Measurements from ENCODE around the gene ADAMTS18.
"Not testable (repeated sequence)": the region's sequence is repeated elsewhere in the genome, so short reads cannot be mapped to it uniquely, and the experiment has no call there.

The ADAMTS18 gene, protein sequence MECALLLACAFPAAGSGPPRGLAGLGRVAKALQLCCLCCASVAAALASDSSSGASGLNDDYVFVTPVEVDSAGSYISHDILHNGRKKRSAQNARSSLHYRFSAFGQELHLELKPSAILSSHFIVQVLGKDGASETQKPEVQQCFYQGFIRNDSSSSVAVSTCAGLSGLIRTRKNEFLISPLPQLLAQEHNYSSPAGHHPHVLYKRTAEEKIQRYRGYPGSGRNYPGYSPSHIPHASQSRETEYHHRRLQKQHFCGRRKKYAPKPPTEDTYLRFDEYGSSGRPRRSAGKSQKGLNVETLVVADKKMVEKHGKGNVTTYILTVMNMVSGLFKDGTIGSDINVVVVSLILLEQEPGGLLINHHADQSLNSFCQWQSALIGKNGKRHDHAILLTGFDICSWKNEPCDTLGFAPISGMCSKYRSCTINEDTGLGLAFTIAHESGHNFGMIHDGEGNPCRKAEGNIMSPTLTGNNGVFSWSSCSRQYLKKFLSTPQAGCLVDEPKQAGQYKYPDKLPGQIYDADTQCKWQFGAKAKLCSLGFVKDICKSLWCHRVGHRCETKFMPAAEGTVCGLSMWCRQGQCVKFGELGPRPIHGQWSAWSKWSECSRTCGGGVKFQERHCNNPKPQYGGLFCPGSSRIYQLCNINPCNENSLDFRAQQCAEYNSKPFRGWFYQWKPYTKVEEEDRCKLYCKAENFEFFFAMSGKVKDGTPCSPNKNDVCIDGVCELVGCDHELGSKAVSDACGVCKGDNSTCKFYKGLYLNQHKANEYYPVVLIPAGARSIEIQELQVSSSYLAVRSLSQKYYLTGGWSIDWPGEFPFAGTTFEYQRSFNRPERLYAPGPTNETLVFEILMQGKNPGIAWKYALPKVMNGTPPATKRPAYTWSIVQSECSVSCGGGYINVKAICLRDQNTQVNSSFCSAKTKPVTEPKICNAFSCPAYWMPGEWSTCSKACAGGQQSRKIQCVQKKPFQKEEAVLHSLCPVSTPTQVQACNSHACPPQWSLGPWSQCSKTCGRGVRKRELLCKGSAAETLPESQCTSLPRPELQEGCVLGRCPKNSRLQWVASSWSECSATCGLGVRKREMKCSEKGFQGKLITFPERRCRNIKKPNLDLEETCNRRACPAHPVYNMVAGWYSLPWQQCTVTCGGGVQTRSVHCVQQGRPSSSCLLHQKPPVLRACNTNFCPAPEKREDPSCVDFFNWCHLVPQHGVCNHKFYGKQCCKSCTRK (N-terminal part only)

DNA sequence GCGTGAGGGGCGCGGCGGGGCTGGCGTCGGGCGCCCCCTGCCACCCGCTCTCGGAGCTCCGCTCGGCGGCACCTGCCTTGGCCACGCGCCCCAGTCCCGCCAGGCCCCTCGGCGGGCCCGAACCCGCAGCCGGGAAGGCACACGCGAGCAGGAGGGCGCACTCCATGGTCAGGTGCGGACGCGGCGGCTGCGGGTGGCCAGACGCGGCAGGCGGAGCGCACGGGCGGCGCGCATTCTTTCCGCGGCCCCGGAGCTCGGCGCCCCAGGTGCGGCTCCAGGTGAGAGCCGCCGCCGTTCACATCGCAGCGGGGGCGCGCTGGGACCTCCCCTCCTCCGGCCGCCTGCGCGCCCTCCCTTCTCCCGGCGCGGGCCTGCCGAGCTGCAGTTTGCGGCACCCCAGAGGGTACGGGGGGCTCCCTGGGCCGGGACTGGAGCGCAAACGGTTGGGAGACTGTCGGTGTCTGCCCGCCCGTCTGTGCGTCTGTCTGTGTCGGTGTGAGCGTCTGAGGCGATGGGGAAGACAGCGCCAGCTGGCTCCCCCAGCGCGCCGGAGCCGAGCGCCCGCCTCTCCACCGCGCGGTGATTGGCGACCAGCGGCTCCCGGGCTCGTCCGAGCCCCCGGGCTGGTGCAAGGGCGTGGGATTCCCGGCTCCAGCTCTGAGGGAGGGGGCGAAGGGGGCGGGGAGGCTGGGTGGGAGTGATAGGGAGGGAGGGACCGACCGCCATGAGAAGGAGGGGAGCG lies at the start of gene ADAMTS18:
ADAMTS18 (minus strand) TSS at position 505 of the 742 bp plus-strand sequence; CDS start at position 166, 339 bp downstream.
- no peak for FAIRE-seq

DNA sequence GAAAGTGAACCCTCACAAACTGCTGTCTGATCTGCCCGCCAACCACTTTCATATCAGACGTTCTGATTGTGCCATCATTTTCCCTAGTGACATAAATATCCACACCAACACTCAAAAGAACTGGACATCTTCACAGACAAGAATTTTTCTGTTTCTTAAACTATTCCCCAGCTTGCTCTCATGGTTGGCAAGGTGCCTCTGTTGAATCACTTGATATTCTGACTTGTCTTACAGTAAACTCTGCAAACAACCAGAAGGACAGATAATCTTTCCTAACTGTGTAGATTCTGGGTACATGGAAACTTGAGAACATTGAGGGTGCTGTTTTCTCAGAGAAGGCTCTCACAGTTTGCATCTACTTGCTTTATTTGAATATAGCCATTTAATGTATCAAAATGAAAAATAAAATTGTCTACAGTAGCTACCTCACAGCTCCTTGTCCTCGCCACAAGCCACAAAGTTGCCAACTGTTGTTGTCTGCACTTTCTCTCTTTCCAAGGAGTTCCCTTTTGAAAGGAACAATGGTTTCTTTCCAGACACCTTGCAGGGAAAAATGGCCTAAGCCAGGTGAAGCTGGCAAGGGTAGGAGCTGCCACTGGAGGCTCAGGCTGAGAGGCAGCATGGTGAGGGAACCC lies 46.0 kb upstream of the ADAMTS18 start:
- no peak for FAIRE-seq

DNA sequence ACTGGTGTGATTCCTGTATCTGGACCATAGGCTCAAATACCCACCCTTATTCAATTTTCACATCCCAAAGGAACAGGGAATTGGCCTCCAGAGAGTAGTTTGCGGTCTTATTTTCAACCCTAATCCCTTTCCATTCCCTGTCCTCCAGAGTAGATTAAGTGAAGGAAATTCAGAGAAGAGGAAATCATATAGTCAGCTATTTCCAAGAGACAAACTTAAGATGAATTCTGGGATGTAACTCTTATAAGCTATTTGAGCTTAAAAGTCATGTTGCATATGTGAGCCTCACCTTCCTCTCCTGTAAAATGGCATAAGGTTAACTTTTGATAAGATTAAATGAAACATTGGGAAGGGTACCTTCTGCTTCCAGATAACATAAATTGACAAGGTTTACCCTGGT lies 37.4 kb upstream of the ADAMTS18 start:
- FAIRE-seq = no peak

DNA sequence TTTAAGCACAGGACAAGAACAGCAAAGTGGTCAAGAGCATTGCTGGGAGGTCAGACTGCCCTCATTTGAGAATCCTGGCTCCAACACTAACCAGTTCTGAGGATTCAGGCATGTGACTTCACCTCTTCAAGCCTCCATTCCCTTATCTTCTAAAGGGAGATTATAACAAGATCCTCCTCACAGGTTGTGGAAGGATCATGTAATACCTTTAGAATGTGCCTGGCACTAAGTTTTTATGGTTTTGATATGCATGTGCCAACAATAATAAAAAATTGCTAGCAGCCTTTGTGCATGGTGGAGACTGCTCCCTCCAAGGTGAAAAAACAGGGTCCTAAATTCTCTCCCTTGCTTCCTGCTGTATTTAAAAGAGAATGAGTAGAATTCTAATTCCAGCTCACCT lies 36.0 kb upstream of the ADAMTS18 start:
- no peak for FAIRE-seq

DNA sequence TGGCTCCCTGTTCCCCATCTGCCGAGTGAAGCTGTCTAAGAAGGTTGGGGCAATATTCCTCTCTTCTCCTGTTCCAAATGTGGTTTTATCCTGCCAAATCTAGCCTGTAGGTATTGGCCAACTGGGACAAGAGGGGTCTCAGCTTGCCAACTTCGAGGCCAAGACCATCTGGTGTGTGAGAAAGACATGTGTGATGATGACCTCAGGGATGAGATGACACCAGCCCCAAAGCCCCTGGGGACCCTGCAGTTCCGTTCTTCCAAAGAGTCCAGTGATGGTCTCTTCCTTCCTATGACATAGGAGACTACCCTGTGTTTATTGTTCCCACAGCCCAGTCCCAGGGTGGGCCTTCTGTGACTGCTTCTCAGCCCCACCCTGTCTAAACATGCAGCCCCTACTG lies 34.8 kb upstream of the ADAMTS18 start:
- no peak for FAIRE-seq

DNA sequence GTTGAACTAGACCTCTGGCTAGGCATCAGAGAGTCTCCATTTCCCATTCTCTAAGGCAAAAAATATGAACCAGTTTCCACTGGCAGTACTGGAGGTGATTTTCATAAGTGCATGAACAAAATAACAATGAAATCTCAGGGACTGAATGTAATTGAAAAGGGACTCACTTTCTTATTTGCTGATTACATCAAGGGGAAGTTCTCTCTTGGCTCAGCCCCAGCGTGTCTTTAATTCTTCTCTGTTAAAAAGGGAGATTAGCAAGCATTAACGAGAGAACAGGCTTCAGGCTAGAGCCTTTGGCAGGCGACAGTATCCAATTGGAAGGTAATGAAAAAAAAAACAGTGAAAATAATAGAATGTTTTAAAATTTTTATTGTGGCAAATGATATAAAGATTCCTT lies 34.0 kb upstream of the ADAMTS18 start:
- no peak for FAIRE-seq

DNA sequence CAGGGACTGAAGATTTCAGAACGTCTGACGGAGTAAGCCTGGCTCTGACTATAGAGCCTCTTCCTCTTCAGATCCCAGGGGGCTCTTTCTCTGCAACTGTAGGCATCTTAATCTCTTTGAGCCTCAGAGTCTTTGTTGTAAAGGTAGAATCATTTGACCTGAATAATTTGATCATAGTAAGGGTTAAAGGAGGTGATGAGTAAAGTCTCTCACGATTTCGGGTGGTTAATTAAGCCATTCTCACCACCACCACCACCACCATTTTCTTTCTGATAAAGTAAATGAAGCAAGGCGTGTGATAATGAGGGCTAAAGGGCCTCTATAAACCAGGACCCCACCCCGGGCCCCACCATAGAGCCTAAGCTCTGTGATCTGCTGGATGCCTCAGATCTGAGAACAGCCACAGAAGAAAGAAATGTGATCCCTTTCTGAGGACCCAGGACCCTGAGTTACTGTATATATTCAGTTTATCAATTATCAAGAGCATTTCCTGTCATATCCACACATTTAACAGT lies 33.0 kb upstream of the ADAMTS18 start:
- FAIRE-seq = no peak

DNA sequence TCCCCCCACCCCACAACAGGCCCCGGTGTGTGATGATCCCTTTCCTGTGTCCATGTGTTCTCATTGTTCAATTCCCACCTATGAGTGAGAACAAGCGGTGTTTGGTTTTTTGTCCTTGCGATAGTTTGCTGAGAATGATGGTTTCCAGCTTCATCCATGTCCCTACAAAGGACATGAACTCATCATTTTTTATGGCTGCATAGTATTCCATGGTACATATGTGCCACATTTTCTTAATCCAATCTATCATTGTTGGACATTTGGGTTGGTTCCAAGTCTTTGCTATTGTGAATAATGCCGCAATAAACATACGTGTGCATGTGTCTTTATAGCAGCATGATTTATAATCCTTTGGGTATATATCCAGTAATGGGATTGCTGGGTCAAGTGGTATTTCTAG lies 28.8 kb upstream of the ADAMTS18 start:
- FAIRE-seq = not testable (repeated sequence)

DNA sequence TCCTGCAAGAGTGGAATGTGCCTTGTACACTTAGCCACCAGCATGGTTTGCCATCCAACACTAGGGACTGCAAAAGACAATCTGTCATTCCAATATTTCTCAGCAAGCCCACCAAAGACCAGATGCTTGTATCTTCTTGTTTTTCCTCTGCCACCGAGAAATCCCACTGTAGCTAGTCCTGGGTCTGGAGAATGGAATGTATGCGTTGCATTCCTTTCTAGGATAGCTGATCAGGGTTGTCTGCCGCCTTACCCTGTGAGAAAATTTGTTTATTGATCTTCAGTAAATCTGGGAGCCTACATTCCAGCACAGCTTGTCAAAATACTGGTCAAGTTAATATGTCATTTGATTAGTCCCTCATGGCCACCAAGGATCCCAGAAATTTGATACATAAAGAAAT lies 28.1 kb upstream of the ADAMTS18 start:
- FAIRE-seq = no peak

DNA sequence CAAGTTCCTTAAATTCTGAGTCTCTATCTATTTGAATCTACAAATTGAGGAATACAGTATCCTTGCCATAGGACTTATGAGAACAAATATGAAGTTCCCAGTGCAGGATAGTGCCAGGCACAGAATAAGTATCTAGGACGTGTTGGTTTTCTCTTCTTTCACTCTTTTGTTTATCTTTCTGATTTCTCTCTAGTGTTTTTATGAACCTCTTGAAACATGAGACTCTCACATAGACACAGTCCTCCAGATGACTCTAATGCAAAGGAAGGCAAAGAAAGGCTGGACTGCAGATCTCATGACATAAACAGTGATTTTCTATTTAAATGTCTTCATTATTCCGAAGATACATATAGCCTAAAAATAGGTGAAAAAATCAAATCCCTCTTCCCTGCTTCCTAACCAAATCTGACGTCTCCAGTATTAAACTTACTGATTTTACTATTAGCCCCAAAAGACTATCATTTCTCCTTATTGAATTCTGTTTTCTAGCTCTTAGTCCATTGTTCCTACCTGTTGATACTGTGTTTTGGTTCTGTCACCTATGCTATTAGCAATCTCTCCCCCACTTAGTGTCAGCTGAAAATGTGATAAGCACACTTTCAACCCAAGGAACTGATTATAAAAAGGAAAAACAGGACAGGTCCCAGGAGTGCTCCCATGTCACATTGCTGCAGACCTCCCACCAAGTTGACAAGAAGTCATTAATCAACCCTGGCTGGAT lies 24.9 kb upstream of the ADAMTS18 start:
- no peak for FAIRE-seq

DNA sequence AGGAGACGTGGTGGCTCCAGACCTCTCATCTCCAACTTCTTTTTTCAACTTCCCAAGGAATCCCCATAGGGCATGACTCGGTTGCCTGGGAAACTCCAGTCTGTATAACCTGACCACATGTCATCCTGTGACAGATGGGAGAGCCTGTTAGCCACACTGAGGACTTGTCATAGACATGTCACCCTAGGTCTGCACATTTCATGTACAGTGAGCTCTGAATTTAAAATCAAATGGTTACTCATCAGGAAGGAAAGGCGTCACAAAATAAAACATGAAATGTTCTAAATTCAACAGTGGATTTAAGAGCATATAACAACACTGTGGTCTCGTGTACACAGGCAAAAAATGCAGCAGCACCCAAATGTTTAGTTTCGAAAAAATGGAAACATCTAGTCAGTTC lies 22.2 kb upstream of the ADAMTS18 start:
- no peak for FAIRE-seq

DNA sequence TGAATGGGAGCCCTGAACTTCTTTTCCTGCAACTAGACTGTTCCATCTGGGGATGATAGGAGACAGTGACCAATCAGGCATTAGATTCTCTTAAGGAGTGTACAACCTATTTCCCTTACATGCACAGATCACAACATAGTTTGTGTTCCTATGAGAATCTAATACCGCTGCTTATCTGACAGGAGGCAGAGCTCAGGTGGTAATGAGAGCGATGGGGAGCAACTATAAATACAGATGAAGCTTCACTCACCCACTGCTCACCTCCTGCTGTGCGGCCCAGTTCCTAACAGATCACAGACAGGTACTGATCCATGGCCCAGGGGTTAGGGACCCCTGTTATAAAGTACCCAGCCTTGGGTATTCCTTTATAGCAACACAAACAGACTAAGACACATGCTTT lies 17.4 kb upstream of the ADAMTS18 start:
- FAIRE-seq = no peak

DNA sequence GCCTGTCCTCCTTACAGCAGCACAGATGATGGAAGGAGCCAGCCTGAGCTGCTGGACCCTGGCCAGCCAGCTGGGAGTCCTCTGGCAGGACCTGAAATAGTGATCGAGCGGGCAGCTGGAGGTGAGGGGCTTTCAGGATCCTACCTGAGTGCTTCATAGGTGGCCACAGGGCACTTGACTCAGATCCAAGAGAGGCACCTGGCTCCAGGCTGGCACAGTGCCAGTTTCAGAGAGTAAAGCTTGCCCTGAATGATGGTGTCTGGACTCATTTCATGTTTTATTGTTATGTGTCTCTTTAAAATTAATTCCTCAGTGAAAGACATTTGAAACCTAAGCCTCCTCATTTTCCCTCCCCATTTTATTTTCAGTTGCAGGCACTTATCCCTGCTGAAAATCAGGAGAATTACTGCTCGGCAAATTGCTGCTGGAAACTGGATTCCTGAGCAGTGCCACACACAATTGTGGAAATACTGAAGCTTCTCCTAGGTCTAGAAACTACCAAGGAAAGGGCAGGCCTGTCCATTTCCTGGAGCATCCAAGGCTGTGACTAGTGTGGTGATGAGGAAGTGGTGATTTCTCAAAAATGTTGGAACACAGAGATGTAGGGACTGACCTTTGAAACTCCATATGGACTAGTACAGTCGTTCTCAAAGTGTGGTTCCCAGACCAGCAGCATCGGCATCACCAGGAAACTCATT lies 16.1 kb upstream of the ADAMTS18 start:
- no peak for FAIRE-seq

DNA sequence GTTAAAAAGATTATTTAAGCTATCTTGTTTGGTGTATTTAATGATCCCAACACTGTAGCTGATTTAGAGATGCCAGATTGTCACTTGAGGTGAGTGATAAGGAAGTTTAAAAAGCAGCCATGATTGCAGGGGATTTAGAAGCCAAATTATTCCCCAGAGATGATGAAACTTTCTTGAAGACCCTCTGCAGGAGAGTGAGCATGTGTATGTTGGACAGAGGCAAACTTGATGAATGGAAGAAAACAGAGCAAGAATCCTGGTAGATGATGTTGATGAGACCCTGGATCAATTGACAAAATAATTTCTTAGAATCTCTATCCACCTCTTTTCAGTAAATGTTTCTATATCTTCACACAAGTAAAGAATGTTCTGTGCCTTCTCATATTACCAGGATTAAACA lies 14.4 kb upstream of the ADAMTS18 start:
- no peak for FAIRE-seq

DNA sequence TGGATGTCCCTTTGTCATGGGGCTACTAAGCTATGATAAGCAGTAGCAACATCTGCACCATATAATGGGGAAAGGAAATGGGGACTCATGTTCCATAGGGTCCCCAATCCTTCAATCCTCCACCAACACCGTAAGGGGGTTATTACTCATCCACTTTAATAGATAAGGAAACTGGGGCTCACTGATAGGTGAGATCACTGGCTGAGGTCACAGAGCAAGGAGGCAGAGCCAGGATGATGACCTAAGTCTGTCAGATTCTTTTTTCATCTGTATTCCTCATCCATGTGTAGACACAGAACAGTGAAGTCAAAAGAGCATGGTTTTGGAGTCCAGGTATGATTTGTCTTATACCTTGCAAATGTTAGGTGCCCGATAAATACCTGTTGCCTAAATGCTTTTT lies 10.5 kb upstream of the ADAMTS18 start:
- no peak for FAIRE-seq

DNA sequence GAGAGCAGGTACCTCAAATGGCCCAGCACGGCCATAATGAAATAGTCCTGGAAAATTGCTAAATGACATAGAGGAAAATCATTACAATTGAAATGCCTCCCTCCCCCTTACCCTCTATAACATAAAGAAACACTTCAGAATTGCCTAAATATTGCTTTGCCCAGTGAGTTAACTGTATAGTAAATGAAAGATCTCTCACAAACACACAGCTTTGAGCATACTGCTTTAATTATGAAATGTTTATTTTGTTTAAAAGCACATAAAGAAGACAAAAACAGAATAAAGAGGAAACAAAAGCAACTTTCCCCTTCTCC lies 9.3 kb upstream of the ADAMTS18 start:
- no peak for FAIRE-seq

DNA sequence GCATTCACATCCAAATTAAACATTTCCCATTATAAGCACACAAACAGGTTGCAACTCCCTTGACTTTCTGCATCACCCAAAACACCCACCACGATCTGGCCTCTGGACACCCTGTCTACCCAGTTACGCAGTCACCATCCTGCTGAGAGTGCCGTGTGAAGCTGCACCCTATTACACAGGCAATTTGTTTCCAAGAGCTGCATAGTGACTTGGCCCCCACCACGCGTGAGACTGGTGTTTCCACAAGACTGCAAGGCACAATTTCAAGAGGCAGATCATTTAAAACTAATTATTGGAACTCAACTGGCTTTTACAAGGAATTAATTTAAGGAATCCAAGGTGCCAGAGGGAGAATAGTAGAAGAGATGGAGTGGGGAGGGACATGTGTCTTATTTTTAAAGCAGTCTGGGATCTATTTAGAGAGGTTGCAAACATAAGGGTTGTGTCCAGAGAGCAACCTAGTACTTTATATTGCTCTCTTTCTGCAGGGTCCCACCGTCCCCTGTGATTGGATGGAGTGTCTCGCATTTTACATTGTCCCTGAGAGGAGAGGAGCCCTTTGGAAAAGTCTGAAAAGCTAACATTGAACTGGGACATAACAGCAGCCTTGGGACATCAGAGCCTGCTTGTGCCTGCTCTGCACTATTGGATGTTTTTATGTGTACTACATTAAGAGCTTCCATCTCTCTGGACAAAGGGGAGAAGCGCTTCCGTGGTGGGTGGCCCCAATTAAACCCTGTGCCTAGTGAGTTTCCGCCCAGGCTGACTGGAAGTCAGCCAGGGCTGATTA lies 8.7 kb upstream of the ADAMTS18 start:
- no peak for FAIRE-seq

DNA sequence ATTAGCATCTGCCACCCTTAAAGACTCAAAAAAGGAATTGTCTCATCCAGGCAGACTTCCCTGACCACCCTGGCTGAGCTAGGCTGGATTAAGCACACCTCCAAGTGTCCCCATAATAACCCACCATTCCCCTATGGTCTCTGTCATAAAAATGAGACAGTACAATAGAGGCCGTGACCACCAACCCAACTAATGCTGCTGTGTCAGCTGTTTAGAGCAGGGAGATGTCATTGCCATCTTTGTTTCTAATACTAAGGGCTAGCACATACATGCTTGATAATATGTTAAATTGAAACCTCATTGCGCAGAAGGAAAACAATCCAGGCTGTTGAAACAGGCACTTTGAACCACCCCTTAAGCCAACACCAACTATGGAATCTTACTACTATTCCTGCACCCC lies 7.2 kb upstream of the ADAMTS18 start:
- no peak for FAIRE-seq

DNA sequence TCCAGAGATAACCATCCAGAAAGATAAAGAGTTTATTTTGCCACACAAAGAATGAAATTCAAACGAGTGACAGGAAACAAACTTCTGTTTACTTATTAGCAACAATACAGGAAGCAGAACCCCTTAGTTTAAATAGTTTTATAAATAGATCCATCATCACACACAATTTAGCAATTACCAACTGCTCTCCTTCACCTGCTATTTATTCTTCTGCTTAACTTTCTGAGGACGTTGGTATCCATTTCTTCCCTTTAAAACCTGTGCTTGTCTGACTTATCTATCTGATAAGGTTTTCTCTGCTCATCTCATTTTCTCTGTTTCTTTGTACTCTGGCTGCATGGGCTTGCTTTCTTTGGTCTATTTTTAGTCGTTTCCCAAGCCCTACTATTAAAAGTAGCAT lies 4.3 kb upstream of the ADAMTS18 start:
- FAIRE-seq = no peak

DNA sequence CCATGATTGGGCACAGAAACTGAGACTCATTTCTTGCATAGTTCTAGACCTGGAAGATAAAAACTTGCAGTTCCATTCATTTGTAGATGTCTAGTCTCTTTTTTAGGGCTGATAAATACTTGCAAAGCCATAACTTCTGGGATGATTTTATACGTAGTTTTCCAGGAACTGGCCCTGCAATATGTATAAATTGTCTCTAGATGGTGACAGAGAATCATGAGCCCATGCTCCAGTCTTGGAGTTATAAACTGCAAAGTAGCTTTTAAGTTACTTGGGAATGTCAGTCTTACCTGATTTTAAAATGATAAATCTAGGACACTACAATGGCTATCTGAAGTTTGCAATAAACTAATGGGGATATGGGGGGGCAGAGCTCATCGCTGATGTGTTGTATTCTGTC lies 3.0 kb upstream of the ADAMTS18 start:
- FAIRE-seq = no peak

All from TTC549 (cell line).